CD4-positive, alpha-beta T cell (primary cell): ENCODE data around the gene HPCAL4. TPM values are rescaled to one million over a fixed set of nuclear protein-coding genes. Genes with fewer than 3 reads are reported as not detected.

Experiments
- ATAC-seq: fragments of 200-7000 bp; cut with Tn5 transposase; one replicate; pipeline ENCODE4 v1.10.0; 2022; ENCODE audit warnings: mild to moderate bottlenecking; ENCODE audit not compliant: poor library complexity
- CTCF ChIA-PET: fragments of 350-600 bp; sonication (Branson Sonifier 250); formaldehyde crosslinking; loops from one replicate; lab custom pipeline; 2021; ENCODE audit warnings: antibody characterized with exemption, inconsistent platforms; lab: Charles Lee
- POLR2A ChIA-PET: fragments of 350-600 bp; sonication (Branson Sonifier 250); formaldehyde crosslinking; loops from one replicate; lab custom pipeline; 2021; ENCODE audit warnings: antibody characterized with exemption, inconsistent platforms; lab: Charles Lee
- DNase-seq, 14 experiments: peaks; one replicate each; pipeline ENCODE4 v3.0.0-alpha.2; 2013 to 2020; ENCODE audit warnings: mixed read lengths in 2 of 14
- H3K27ac ChIP-seq, 2 donors: one replicate each; pipeline versions ENCODE4 v1.5.1 to v1.7.0; 2013; ENCODE audit warnings: low read length in 2 of 2, low read depth in 1 of 2, mild to moderate bottlenecking in 1 of 2
- H3K27me3 ChIP-seq, 2 experiments: 1 replicate in 1 of 2; 2 replicates in 1 of 2; pipeline versions ENCODE4 v1.6.1 to v1.7.0; 2013; ENCODE audit warnings: low read length in 2 of 2, control low read depth in 1 of 2, mild to moderate bottlenecking in 1 of 2, moderate library complexity in 1 of 2; ENCODE audit not compliant: insufficient read depth in 2 of 2, control insufficient read depth in 1 of 2
- H3K36me3 ChIP-seq: one replicate; pipeline ENCODE4 v1.6.1; 2013; ENCODE audit warnings: low read length, control low read depth; ENCODE audit not compliant: insufficient read depth
- H3K4me1 ChIP-seq: one replicate; pipeline ENCODE4 v1.6.1; 2013; ENCODE audit warnings: low read length, control low read depth; ENCODE audit not compliant: insufficient read depth
- H3K4me3 ChIP-seq: one replicate; pipeline ENCODE4 v1.5.1; 2013; ENCODE audit warnings: mild to moderate bottlenecking, low read length, moderate library complexity
- H3K9me3 ChIP-seq, 2 experiments: 1 replicate in 1 of 2; 2 replicates in 1 of 2; pipeline versions ENCODE4 v1.6.1 to v1.7.0; 2013; ENCODE audit warnings: low read length in 2 of 2, mild to moderate bottlenecking in 2 of 2, control low read depth in 1 of 2, moderate library complexity in 1 of 2; ENCODE audit not compliant: control insufficient read depth in 1 of 2, insufficient read depth in 1 of 2
- H3K27ac Mint-ChIP-seq: one replicate; pipeline ENCODE4 v1.8.0; 2020; ENCODE audit warnings: mixed read lengths
- H3K27me3 Mint-ChIP-seq: one replicate; pipeline ENCODE4 v1.8.0; 2021; ENCODE audit warnings: mixed read lengths
- H3K36me3 Mint-ChIP-seq: one replicate; pipeline ENCODE4 v1.8.0; 2021; ENCODE audit warnings: low read depth, mixed read lengths
- H3K4me1 Mint-ChIP-seq: one replicate; pipeline ENCODE4 v1.8.0; 2021; ENCODE audit warnings: low read depth, mixed read lengths
- H3K4me3 Mint-ChIP-seq: one replicate; pipeline ENCODE4 v1.8.0; 2020; ENCODE audit warnings: mild to moderate bottlenecking, mixed read lengths
- H3K9me3 Mint-ChIP-seq: one replicate; pipeline ENCODE4 v1.8.0; 2020; ENCODE audit warnings: mixed read lengths
- intact Hi-C, 2 experiments: fragments of 100-400 bp; cut with DNase I in 1 of 2; cut with micrococcal nuclease in 1 of 2; formaldehyde crosslinking; loops; one replicate each; pipeline versions ENCODE4 v1.15.1 to v1.9.0; 2023 to 2025; cut with DNase I, micrococcal nuclease
- total RNA-seq, 174 experiments: library from RNA in 2 of 174; stranded (reverse) in 2 of 174; gene quantifications; one replicate each; pipeline ENCODE4 v1.2.3 and lab custom pipeline; 2021 to 2026
- TF ChIP-seq, protein P1 (sequence below): fragments of 200-600 bp; IDR thresholded peaks from one replicate; pipeline ENCODE4 v1.8.0; 2022; ENCODE audit warnings: antibody characterized with exemption, mild to moderate bottlenecking

Gene HPCAL4
- total RNA-seq, 2 experiments from 2014 or later = 22.8 to 22.9 TPM

DNA sequence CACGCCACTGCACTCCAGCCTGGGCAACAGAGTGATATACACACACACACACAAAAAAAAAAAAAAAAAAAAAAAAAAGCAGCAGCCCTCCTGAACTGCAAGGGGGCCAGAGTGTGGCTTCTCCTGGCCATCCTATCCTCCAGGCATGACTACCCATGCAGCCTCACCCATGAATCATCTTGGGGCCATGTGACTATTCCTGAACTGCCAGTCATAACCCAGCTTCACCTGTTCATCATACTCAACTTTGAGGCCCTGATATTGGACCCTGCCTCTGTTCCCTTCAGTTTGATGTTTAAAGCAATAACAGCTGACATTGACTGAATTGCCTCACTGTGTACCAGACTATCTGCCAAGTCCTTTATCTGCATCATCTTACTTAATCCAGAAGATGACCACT, 2.8 kb upstream of the HPCAL4 start:
- Mint-ChIP-seq H3K4me3 (peak overlapping the region; percentile 56), H3K36me3 (no peaks in the 10 kb centered on the region), H3K9me3 (no peaks in the 10 kb centered on the region), H3K27me3 (peaks cover 8% of the 10 kb centered on the region), H3K4me1 (peaks cover 40% of the 10 kb centered on the region), H3K27ac (peak overlapping the region; percentile 34)
- ATAC-seq = no peak
- Histone ChIP-seq H3K4me1 (peaks cover 40% of the 10 kb centered on the region), H3K4me3 (no peak overlapping the region), H3K27ac (no peak overlapping the region), H3K36me3 (no peaks in the 10 kb centered on the region), H3K27me3 (peaks cover 0 to 14% of the 10 kb centered on the region in 2 experiments), H3K9me3 (peaks cover 0 to 5% of the 10 kb centered on the region in 2 experiments)
- TF ChIP-seq, protein P1, sequence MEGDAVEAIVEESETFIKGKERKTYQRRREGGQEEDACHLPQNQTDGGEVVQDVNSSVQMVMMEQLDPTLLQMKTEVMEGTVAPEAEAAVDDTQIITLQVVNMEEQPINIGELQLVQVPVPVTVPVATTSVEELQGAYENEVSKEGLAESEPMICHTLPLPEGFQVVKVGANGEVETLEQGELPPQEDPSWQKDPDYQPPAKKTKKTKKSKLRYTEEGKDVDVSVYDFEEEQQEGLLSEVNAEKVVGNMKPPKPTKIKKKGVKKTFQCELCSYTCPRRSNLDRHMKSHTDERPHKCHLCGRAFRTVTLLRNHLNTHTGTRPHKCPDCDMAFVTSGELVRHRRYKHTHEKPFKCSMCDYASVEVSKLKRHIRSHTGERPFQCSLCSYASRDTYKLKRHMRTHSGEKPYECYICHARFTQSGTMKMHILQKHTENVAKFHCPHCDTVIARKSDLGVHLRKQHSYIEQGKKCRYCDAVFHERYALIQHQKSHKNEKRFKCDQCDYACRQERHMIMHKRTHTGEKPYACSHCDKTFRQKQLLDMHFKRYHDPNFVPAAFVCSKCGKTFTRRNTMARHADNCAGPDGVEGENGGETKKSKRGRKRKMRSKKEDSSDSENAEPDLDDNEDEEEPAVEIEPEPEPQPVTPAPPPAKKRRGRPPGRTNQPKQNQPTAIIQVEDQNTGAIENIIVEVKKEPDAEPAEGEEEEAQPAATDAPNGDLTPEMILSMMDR = no peak
- ChIA-PET CTCF (interaction anchor here (0.9 to 1.0 kb wide), 2 partner anchors 26 to 40 kb away, joined by 3 to 5 read pairs; no protein-coding TSS in a partner anchor), POLR2A (interaction anchor here (0.6 to 4.1 kb wide), 3 partner anchors 13 to 43 kb away, joined by 4 to 33 read pairs (median 4); partner anchors contain the start of gene NT5C1A)
- DNase-seq = no peak
- intact Hi-C loops = no loop called here

DNA sequence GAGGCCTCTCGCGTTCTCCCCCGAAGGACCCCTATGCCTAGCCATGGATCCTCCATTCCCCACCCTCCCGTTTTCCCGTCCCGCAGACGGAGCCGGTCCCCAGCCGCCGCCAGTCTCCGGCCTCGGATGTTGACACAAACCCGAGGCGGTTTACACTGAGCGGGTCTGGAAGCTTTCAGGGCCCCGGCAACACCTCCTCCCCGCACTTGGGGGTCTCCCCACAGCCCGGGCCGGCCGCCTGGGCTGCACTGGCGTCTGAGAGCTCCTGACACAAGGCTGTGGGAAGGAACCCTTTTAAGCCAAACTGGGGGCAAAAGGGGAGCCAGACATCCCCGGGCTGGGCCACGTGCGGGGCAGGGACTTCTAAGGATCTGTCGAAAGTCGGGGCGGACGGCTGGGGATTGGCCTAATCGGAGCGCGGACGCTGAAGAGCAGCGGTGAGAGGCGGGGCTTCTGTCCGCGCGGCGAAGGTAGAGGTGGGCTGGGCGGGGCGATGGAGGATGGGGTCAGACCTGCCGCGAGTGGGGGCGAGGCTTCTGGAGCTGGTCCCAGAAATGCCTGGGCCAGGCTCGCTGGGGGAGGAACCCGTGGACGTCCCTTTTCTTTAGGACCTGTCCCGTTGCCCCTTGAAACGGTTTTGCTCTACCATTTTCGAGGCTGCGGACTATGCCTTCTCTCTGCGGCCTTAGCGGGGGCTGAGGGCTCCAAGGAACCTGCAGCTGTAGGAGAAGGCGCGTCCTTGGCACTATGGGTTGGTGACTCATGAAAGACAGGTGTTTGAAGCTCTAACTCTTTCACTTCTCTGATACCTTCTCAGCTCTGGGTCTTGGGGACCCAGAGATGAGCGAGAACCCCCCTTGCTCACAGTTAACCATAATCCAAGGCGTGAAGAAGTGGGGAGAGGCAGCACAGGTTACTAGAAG, 1.2 kb upstream of the HPCAL4 start:
- Mint-ChIP-seq H3K27ac (peak overlapping the region; percentile 82), H3K27me3 (peaks cover 14% of the 10 kb centered on the region), H3K4me1 (peaks cover 48% of the 10 kb centered on the region), H3K9me3 (no peaks in the 10 kb centered on the region), H3K4me3 (peak overlapping the region; percentile 86), H3K36me3 (no peaks in the 10 kb centered on the region)
- ATAC-seq (no peak), DNase-seq (peak in 11 of 14 experiments; percentile 15 to 55 (median 29))
- POLR2A ChIA-PET = interaction anchor here (0.6 to 4.1 kb wide), 9 partner anchors 8 to 137 kb away, joined by 3 to 33 read pairs (median 7); partner anchors contain the start of genes NT5C1A and PPIE
- Histone ChIP-seq H3K27me3 (peaks cover 0 to 12% of the 10 kb centered on the region in 2 experiments), H3K36me3 (no peaks in the 10 kb centered on the region), H3K4me1 (peaks cover 40% of the 10 kb centered on the region), H3K4me3 (peak overlapping the region; percentile 67), H3K27ac (peak overlapping the region in 1 of 2 donors; percentile 30), H3K9me3 (no peaks in the 10 kb centered on the region)
- CTCF ChIA-PET = interaction anchor here (0.7 to 1.7 kb wide), 5 partner anchors 11 to 116 kb away, joined by 3 to 6 read pairs (median 4); partner anchors contain the start of gene PABPC4
- TF ChIP-seq, protein P1 = no peak
- intact Hi-C loops = no loop called here

DNA sequence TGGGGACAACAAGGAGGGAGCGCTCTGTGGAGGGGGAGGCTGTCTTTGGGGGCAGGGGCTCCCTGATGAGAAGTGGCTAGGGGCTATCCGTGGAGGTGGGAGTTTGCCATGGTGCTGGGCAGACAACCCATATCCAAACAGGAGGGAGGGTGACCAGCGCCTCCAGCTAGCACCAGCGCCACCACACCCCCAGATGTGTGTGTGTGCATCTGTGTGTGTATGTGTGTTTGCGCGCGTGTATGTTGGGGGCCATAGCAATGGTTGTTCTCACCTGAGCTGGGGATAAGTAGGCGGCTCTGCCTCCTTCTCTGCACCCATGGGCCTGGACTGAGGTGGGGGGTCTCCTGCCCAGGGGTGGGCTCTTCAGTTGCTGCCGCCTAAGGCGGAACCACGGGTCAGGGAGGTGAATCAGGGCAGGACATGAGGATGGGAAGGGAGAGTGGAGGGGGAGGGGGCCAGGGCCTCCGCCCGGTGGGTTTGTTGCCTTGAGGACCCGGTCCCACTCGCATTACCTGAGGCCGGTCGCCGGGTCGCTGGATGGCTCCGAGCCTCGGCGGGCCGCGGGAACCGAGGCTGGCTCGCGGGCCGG, 345 bp downstream of the HPCAL4 start:
- H3K4me1 ChIP-seq = peaks cover 40% of the 10 kb centered on the region
- Mint-ChIP-seq H3K27ac (peak overlapping the region; percentile 82), H3K4me1 (peaks cover 48% of the 10 kb centered on the region), H3K9me3 (no peaks in the 10 kb centered on the region), H3K27me3 (peaks cover 20% of the 10 kb centered on the region), H3K36me3 (no peaks in the 10 kb centered on the region), H3K4me3 (peak overlapping the region; percentile 91)
- intact Hi-C loops = no loop called here
- CTCF ChIA-PET = interaction anchor here (1.0 to 1.7 kb wide), 3 partner anchors 10 to 108 kb away, joined by 3 to 6 read pairs (median 4); no protein-coding TSS in a partner anchor
- TF ChIP-seq, protein P1 = no peak
- no peaks in the 10 kb centered on the region for H3K9me3 ChIP-seq
- peaks cover 0 to 12% of the 10 kb centered on the region in 2 experiments for H3K27me3 ChIP-seq
- POLR2A ChIA-PET = interaction anchor here (1.0 to 4.1 kb wide), 7 partner anchors 8 to 220 kb away, joined by 3 to 33 read pairs (median 7); partner anchors contain the start of genes NT5C1A and PPIE
- peak overlapping the region; percentile 67 for H3K4me3 ChIP-seq
- peak overlapping the region in 1 of 2 donors; percentile 61 for H3K27ac ChIP-seq
- H3K36me3 ChIP-seq = no peaks in the 10 kb centered on the region
- no peak for ATAC-seq
- DNase-seq = peak in 1 of 14 experiments; percentile 22
